ENCODE results near the gene RXRA. TPM values are rescaled to one million over a fixed set of nuclear protein-coding genes. Genes with fewer than 3 reads are reported as not detected.

Gene RXRA
- polyA plus RNA-seq, 1 experiment = 5.3 TPM

DNA sequence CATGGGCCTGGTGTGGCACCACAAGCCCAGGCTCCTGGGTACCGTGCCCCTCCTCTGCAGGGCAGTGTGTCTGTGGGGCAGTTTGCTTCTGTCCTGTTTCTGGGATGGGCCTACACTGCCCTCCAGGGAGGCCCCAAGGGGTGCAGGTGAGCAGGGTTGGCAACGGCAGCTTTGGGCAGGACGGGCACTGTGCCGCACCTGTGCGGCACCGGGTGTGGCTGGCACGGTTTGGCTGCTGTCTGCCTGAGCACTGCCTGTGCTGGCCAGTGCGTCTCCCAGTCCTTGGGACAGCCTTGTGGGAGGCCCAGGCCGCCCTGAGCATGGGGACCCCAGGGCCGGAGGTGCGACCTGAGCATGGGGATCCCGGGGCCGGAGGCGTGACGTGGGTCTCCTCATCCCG is 37.2 kb downstream of the RXRA start:
- TF ChIP-seq CTCF (IDR thresholded peaks at IDR 0.05; ENCODE audit: low read depth, low read length) = no peak
- CTCF ChIA-PET = no interaction called here
- no peak for DNase-seq (ENCODE audit: low read depth, low spot score)

GRCh38 chr9:134364391-134365114 is 38.3 kb downstream of the RXRA start:
- H3K27me3 ChIP-seq (ENCODE audit: control insufficient read depth, insufficient read depth, low read length) = no peaks in the 10 kb centered on the region
- no peak overlapping the region for H3K4me3 ChIP-seq (ENCODE audit: low read depth, low read length)
- no peak for TF ChIP-seq CTCF (IDR thresholded peaks at IDR 0.05; ENCODE audit: low read depth, low read length)
- POLR2A ChIA-PET = no interaction called here
- no peaks in the 10 kb centered on the region; the same call in 1 of the 2 replicates for H3K9me3 ChIP-seq (ENCODE audit: control insufficient read depth, insufficient read depth, low read length)
- CTCF ChIA-PET = no interaction called here
- H3K27ac ChIP-seq (ENCODE audit: low read depth, low read length) = no peak overlapping the region
- no peak for DNase-seq (ENCODE audit: low read depth, low spot score)

More for the DNA sequence above, 37.2 kb downstream of the RXRA start:
- Histone ChIP-seq H3K27ac (ENCODE audit: low read depth, low read length) (no peak overlapping the region), H3K9me3 (ENCODE audit: control insufficient read depth, insufficient read depth, low read length) (no peaks in the 10 kb centered on the region; the same call in 1 of the 2 replicates), H3K27me3 (ENCODE audit: control insufficient read depth, insufficient read depth, low read length) (no peaks in the 10 kb centered on the region), H3K4me3 (ENCODE audit: low read depth, low read length) (no peak overlapping the region)
- POLR2A ChIA-PET = no interaction called here

DNA sequence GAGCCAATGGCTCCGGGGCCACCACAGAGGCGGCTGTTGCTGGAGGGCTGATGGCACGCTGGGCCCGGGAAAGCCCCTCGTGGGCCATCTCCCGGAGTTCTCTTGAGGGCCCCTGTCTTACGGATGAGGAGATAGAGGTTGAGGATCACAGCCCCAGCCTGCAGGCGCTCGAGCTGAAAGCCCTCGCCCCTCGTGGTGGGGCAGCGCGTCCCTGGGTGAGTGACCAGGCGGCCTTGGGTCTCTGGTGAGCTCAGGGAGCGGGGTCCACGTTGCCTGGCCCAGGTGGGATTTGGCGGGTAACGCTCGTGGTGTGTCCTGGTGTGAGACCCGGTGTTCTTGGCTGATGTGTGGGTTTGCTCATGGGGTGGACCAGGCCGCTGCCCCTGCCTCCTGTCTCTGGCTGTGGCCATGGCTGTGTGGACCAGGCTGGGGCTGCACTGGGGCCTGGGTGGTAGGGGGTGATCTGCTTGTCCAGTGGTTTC is 38.9 kb downstream of the RXRA start:
- Histone ChIP-seq H3K4me3 (ENCODE audit: low read depth, low read length) (no peak overlapping the region), H3K27me3 (ENCODE audit: control insufficient read depth, insufficient read depth, low read length) (no peaks in the 10 kb centered on the region), H3K9me3 (ENCODE audit: control insufficient read depth, insufficient read depth, low read length) (no peaks in the 10 kb centered on the region; the same call in 1 of the 2 replicates), H3K27ac (ENCODE audit: low read depth, low read length) (no peak overlapping the region)
- TF ChIP-seq CTCF (IDR thresholded peaks at IDR 0.05; ENCODE audit: low read depth, low read length) = no peak
- POLR2A ChIA-PET = no interaction called here
- CTCF ChIA-PET = no interaction called here
- no peak for DNase-seq (ENCODE audit: low read depth, low spot score)

- ChIA-PET CTCF (interaction anchor here (1.2 to 1.3 kb wide), 2 partner anchors 77 to 195 kb away, joined by 4 read pairs; no protein-coding TSS in a partner anchor), POLR2A (interaction anchor here (0.7 to 1.2 kb wide), 4 partner anchors 10 to 1686 kb away, joined by 3 to 7 read pairs (median 6); partner anchors contain the start of gene RNU6ATAC)
- TF ChIP-seq CTCF (IDR thresholded peaks at IDR 0.05; ENCODE audit: low read depth, low read length) = peak; percentile 23; the same call in 1 of the 2 replicates
- no peaks in the 10 kb centered on the region for H3K27me3 ChIP-seq (ENCODE audit: control insufficient read depth, insufficient read depth, low read length)
- H3K27ac ChIP-seq (ENCODE audit: low read depth, low read length) = peak overlapping the region; percentile 68
- no peaks in the 10 kb centered on the region; the same call in 1 of the 2 replicates for H3K9me3 ChIP-seq (ENCODE audit: control insufficient read depth, insufficient read depth, low read length)
- no peak overlapping the region for H3K4me3 ChIP-seq (ENCODE audit: low read depth, low read length)
- DNase-seq (ENCODE audit: low read depth, low spot score) = no peak
Measured at GRCh38 chr9:134365791-134366222, 39.6 kb downstream of the RXRA start.
